IPS-18c (cell line): Measurements from ENCODE around the gene SPATA2.

Experiments used
- H3K4me3 ChIP-seq: 2 replicates; pipeline ENCODE4 v1.7.0; 2013; ENCODE audit warnings: low read depth, mild to moderate bottlenecking, low read length, moderate library complexity; ENCODE audit not compliant: insufficient read depth
- H3K9me3 ChIP-seq: one replicate; pipeline ENCODE4 v1.6.1; 2013; ENCODE audit warnings: mild to moderate bottlenecking, low read length, moderate library complexity; ENCODE audit not compliant: control insufficient read depth, insufficient read depth

The SPATA2 gene

DNA sequence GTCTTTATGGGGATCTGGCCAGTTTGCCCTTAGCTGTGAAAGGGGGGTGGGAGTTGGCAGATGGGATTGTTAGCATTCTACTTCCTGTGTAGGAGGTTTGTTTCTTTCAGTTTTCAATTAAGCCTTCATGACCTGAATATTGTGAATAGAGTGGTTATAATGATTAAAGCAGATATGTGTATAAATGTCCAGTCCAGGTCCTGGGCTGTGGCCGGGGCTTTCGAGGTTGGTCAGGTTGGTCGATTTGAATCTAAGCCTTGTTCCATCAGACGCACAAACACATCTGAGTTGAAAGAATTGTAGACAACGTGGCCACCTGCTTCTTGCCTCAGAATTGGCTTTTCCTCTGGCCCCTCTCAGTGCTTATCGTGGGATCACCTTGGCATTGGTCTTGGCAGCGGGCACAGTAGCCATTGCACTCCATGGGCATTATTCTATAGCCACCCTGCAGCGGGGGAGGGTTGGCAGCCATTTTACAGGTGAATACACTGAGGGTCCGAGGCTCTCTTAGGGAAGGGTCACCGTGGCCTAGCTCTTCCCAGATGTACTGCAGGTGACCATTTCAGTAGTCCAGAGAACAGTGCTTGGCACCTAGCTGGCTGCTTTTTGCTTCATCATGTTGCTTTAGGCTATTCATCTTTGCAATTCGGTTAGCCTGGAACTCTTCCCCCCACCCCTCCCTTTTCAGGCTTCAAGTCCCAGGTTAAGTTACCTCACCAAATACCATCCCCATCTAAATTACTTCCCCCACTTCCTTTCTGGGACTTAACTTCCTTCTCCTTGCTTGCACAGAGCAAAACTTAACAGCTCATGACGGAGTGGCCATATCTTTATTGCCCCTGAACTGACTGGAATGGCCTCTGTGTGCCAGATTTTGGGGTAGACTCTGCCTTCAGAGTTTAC is 21.9 kb upstream of the SPATA2 start:
- H3K9me3 ChIP-seq, result no peaks in the 10 kb centered on the region
- H3K4me3 ChIP-seq, result peak overlapping the region; percentile 93

- Histone ChIP-seq H3K4me3 (peak within 1 kb of the TSS; percentile 93), H3K9me3 (no peaks in the 10 kb centered on the region)
Observed at GRCh38 chr20:49936153-49937026, 21.1 kb upstream of the SPATA2 start, which contains the start of gene RNF114. Gene RNF114, plus strand, starts transcription at chr20:49936397. Its CDS starts 16 bp downstream, at chr20:49936413.

GRCh38 chr20:49935746-49936152 is 20.4 kb upstream of the SPATA2 start:
- H3K4me3 ChIP-seq, result peak overlapping the region; percentile 28; the same call in 1 of the 2 replicates
- H3K9me3 ChIP-seq, result no peaks in the 10 kb centered on the region

DNA sequence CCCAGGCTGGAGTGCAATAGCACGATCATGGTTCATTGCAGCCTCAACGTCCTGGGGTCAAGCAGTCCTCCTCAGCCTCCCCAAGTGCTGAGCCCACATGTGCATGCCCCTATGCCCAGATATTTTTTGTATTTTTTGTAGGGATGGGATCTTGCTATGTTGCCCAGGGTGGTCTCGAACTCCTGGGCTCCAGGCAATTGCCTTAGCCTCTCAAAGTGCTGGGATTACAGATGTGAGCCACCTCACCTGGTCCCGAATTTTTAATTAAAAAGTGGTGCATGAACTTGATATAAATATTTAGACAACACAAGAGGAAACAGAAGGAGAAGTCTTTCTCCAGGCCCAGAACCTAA is 13.8 kb upstream of the SPATA2 start:
- Histone ChIP-seq H3K4me3 (no peak overlapping the region), H3K9me3 (no peaks in the 10 kb centered on the region)

DNA sequence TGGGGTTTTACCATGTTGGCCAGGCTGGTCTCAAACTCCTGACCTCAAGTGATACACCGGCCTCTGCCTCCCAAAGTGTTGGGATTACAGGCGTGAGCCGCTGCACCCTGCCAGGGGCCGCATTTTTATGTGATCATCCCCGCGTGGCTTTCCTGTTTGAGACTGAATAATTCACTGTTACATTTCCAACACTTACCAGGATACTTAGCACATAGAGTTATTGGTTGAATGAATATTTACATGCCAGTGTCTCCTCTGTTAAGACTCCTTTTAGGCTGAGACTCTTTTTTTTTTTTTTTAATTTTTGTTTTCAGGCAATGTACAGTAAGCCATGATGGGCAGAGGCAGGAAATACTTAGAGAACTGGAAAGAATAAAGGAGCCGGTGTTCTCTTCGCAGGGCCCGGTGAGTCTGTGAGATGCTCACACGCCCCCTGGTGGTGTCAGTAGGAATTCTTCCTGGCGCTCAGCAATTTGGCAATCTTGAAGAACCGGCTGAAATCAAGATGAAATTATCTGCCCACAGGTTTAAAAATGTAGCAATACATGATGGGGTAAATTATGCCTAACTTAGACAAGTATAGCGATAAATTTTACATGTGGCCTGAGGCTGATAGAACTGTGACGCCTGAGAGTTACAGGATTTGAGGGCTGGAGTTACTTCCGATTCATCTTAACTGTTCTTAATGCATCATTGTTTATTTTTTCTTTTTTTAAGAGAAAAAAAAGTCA is 13.2 kb upstream of the SPATA2 start:
- Histone ChIP-seq H3K9me3 (no peaks in the 10 kb centered on the region), H3K4me3 (no peak overlapping the region)

DNA sequence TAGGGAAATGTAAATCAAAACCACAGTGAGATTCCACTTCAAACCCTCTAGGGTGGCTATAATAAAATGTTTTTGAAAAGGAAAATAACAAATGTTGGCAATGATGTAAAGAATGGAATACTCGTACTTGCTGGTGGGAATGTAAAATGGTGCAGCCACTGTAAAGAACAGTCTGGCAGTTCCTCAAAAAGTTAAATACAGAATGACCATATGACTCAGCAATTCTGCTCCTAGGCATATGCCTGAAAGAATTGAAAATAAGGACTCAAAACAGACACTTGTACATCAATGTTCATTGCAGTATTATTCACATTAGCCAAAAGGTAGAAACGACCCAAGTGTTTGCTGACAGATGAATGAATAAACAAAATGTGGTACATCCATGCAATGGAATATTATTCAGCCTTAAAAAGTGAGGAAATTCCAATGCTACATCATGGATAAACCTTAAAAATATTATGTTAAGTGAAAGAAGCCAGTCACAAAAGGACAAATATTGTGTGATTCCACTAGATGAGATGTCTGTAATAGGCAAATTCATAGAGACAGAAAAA is 10.6 kb upstream of the SPATA2 start:
- Histone ChIP-seq H3K9me3 (no peaks in the 10 kb centered on the region), H3K4me3 (no peak overlapping the region)

GRCh38 chr20:49924247-49924646 is 8.9 kb upstream of the SPATA2 start:
- Histone ChIP-seq H3K4me3 (no peak overlapping the region), H3K9me3 (no peaks in the 10 kb centered on the region)

GRCh38 chr20:49919461-49919860 is 4.1 kb upstream of the SPATA2 start:
- Histone ChIP-seq H3K4me3 (no peak overlapping the region), H3K9me3 (no peaks in the 10 kb centered on the region)

DNA sequence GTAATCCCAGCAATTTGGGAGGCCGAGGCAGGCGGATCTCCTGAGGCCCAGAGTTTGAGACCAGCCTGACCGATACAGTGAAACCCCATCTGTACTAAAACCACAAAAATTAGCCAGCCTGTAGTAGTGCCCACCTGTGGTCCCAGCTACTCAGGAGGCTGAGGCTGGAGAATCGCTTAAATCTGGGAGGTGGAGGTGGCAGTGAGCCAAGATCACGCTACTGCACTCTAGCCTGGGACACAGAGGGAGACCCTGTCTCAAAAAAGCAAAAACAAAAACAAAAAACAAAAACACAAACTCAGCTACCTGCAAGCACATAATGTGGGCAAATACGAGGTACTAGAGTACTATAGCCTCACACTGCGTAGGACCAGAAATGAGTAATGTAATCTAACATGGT is 3.7 kb upstream of the SPATA2 start:
- Histone ChIP-seq H3K9me3 (no peaks in the 10 kb centered on the region), H3K4me3 (no peak overlapping the region)

- H3K9me3 ChIP-seq, result no peaks in the 10 kb centered on the region
- no peak overlapping the region for H3K4me3 ChIP-seq
Observed at GRCh38 chr20:49918446-49918845, 3.1 kb upstream of the SPATA2 start.

GRCh38 chr20:49916146-49917002 is 1.0 kb upstream of the SPATA2 start:
- H3K9me3 ChIP-seq, result no peaks in the 10 kb centered on the region
- H3K4me3 ChIP-seq, result peak overlapping the region; percentile 97

- no peaks in the 10 kb centered on the region for H3K9me3 ChIP-seq
Observed at GRCh38 chr20:49915118-49915379, 280 bp downstream of the SPATA2 start.

GRCh38 chr20:49914310-49915117 is 815 bp downstream of the SPATA2 start:
- Histone ChIP-seq H3K4me3 (peak overlapping the region; percentile 97), H3K9me3 (no peaks in the 10 kb centered on the region)

More at GRCh38 chr20:49915118-49915379, 280 bp downstream of the SPATA2 start:
- peak overlapping the region; percentile 97 for H3K4me3 ChIP-seq

GRCh38 chr20:49913399-49914047 is 1.8 kb downstream of the SPATA2 start:
- no peak overlapping the region for H3K4me3 ChIP-seq
- H3K9me3 ChIP-seq, result no peaks in the 10 kb centered on the region

GRCh38 chr20:49910340-49910706 is 5.0 kb downstream of the SPATA2 start:
- H3K4me3 ChIP-seq, result no peak overlapping the region
- H3K9me3 ChIP-seq, result no peaks in the 10 kb centered on the region
